ENCODE measurements around the gene BLTP3B.

The BLTP3B gene

DNA sequence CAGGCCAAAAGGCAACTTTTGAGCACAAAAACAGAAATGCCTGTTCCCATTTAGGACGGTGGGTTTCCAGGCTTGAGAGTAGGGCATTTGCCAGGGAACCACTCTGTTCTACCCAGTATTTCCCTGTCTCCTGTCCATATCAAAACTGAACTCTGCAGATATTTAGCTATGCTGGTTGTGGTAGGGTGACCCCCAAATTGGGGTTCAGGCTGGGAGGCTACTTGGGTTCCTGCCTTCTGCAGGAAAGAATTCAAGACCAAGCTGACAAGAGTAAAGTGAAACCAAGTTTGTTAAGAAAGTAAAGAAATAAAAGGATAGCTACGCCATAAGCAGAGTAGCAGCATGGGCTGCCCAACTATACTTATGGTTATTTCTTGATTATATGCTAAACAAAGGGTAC, 3.6 kb upstream of the BLTP3B start:
- DNase-seq = no peak
- H3K36me3 ChIP-seq = no peaks in the 10 kb centered on the region
- peaks cover 0 to 7% (median under 1%) of the 10 kb centered on the region in 4 donors for H3K4me1 ChIP-seq
- H3K27me3 ChIP-seq = no peaks in the 10 kb centered on the region
- H3K27ac ChIP-seq = no peak overlapping the region
- no peak for TF ChIP-seq CTCF (IDR thresholded peaks at IDR 0.05)
- intact Hi-C loops (cut with DNase I; ENCODE audit: low total_unique reads) = loop anchor here (5.0 kb wide), 1 partner anchor 121 kb away; the partner anchor contains the start of genes DEPDC4 and SCYL2
- H3K4me3 ChIP-seq = no peak overlapping the region
- H3K9me3 ChIP-seq = no peaks in the 10 kb centered on the region

GRCh38 chr12:100145643-100146042, 3.0 kb upstream of the BLTP3B start:
- Histone ChIP-seq H3K9me3 (no peaks in the 10 kb centered on the region), H3K36me3 (no peaks in the 10 kb centered on the region), H3K4me3 (no peak overlapping the region), H3K4me1 (peaks cover 0 to 13% (median 5%) of the 10 kb centered on the region in 4 donors), H3K27ac (no peak overlapping the region), H3K27me3 (no peaks in the 10 kb centered on the region)
- intact Hi-C loops (cut with DNase I; ENCODE audit: low total_unique reads) = loop anchor here (5.0 kb wide), 1 partner anchor 122 kb away; the partner anchor contains the start of genes DEPDC4 and SCYL2
- DNase-seq = no peak
- TF ChIP-seq CTCF (IDR thresholded peaks at IDR 0.05) = no peak

DNA sequence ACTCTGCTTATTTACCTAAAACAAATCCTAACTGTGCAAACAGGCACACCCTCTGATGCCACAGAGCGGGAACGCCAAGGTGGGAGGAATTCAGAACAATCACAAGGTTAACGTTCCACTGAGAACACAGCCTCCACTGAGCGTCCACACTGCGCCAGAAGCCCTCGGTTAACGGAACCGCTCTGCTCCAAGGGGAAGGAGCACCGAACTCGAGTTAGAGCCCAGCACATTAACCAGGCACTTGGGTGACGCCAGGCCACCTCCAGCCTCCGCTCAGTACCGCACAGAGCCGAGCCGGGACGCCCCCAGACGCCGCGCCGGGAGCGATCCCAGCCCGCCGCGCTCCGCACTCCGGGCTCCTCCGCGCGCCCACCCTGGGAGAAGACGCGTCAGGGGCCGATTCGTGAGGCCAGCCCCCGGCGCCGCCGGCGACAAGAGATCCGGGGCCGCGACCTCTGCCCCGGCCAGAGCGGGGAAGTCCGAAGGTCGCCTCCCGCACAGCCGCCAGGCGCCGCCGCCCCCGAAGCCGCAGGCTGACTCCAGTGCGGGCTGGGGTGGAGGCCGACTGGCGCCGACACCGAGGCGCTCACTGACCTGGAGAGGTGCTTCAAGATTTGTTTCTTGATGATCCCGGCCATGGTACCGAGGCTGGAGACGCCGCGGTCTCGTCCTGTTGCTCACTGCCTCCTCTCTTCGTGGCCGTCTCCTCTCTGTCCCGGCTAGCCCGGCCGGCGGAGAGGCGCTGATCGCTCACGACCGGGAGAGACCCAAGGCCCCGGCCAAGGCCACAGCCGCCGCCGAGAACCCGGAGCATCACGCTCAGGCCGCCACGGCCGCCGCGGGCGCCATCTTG, 450 bp downstream of the BLTP3B start:
- TF ChIP-seq CTCF (IDR thresholded peaks at IDR 0.05) = peak in 1 of 2 experiments; percentile 9
- peaks cover 0 to 46% (median 26%) of the 10 kb centered on the region in 4 donors for H3K4me1 ChIP-seq
- H3K27me3 ChIP-seq = no peaks in the 10 kb centered on the region
- H3K4me3 ChIP-seq = peak overlapping the region; percentile 97 to 99
- H3K27ac ChIP-seq = peak overlapping the region; percentile 100
- H3K36me3 ChIP-seq = no peaks in the 10 kb centered on the region
- peak; percentile 40 to 77 for DNase-seq
- intact Hi-C loops (cut with DNase I; ENCODE audit: low total_unique reads) = loop anchor here (5.0 kb wide), 1 partner anchor 230 kb away; no protein-coding TSS in a partner anchor
- no peaks in the 10 kb centered on the region for H3K9me3 ChIP-seq

DNA sequence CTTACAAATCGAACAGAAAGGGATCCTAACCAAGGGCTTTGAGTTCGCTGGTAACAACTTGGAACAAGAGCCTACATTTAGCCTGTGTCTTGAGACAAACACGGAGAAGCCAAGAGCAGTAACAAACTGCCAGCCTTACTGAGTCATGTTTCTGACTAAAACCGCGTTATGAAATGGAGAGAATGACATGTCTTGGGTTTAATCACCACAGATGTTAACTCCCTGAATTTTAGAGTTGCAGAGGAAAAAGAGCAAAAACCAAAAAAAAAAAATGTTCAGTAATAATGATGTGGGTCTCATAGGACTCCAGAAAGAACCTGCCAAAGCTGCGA, 1.0 kb downstream of the BLTP3B start:
- intact Hi-C loops (cut with DNase I; ENCODE audit: low total_unique reads) = loop anchor here (5.0 kb wide), 1 partner anchor 229 kb away; no protein-coding TSS in a partner anchor
- Histone ChIP-seq H3K4me3 (peak overlapping the region; percentile 97 to 99), H3K27ac (peak overlapping the region; percentile 100), H3K9me3 (no peaks in the 10 kb centered on the region), H3K36me3 (no peaks in the 10 kb centered on the region), H3K4me1 (peaks cover 0 to 51% (median 26%) of the 10 kb centered on the region in 4 donors), H3K27me3 (no peaks in the 10 kb centered on the region)
- no peak for TF ChIP-seq CTCF (IDR thresholded peaks at IDR 0.05)
- peak in 1 of 2 donors; percentile 72 for DNase-seq

- no peak for TF ChIP-seq CTCF (IDR thresholded peaks at IDR 0.05)
- intact Hi-C loops (cut with DNase I; ENCODE audit: low total_unique reads) = loop anchor here (10.0 kb wide), 1 partner anchor 56 kb away; no protein-coding TSS in a partner anchor
- H3K4me1 ChIP-seq = peaks cover 0 to 51% (median 26%) of the 10 kb centered on the region in 4 donors
- no peak overlapping the region for H3K4me3 ChIP-seq
- no peak for DNase-seq
- no peaks in the 10 kb centered on the region for H3K27me3 ChIP-seq
- peak overlapping the region in 1 of 2 donors; percentile 11 for H3K27ac ChIP-seq
- H3K9me3 ChIP-seq = no peaks in the 10 kb centered on the region
- H3K36me3 ChIP-seq = no peaks in the 10 kb centered on the region
Measured at GRCh38 chr12:100138803-100139098, 3.9 kb downstream of the BLTP3B start.

Data from tibial artery (tissue), 4 donors.